MM.1S (cell line): ENCODE results near the gene PAX9.

ENCODE experiments used
- CTCF ChIP-seq: fragments of 300-600 bp; sonication (generic); IDR thresholded peaks from 2 replicates; pipeline ENCODE4 v1.5.1; 2016; ENCODE audit warnings: antibody characterized with exemption, low read length, mixed read lengths
- EZH2 ChIP-seq: fragments of 300-600 bp; sonication (generic); optimal IDR thresholded peaks from 2 replicates; pipeline ENCODE3; 2017; ENCODE audit warnings: low read depth, mild to moderate bottlenecking, antibody characterized with exemption, low read length, mixed read lengths
- EZH2phosphoT487 ChIP-seq: fragments of 300-600 bp; sonication (generic); IDR thresholded peaks from 2 replicates; pipeline ENCODE4 v1.6.1; 2018; ENCODE audit warnings: antibody characterized with exemption, low read length

GRCh38 chr14:36683083-36683724 is 21.5 kb downstream of the PAX9 start:
- TF ChIP-seq CTCF (no peak), EZH2 (no peak), EZH2phosphoT487 (no peak)
